VCaP (cell line): ENCODE results near the gene NMRAL1.
A peak's percentile ranks its signal among the peaks of the same experiment; 100 is the strongest.

Experiments used
- H3K27ac ChIP-seq: fragments of 450-650 bp; 2 replicates; pipeline ENCODE4 v1.5.1; 2017
- TF ChIP-seq, protein P1 (sequence below): fragments of 450-650 bp; conservative IDR thresholded peaks from 2 replicates; pipeline ENCODE4 v1.5.1; 2017; ENCODE audit warnings: mild to moderate bottlenecking, moderate library complexity

The NMRAL1 gene

GRCh38 chr16:4489030-4489429 lies 14.6 kb upstream of the NMRAL1 start:
- H3K27ac ChIP-seq = peak overlapping the region; percentile 41; the same call in 1 of the 2 replicates
- TF ChIP-seq, protein P1, sequence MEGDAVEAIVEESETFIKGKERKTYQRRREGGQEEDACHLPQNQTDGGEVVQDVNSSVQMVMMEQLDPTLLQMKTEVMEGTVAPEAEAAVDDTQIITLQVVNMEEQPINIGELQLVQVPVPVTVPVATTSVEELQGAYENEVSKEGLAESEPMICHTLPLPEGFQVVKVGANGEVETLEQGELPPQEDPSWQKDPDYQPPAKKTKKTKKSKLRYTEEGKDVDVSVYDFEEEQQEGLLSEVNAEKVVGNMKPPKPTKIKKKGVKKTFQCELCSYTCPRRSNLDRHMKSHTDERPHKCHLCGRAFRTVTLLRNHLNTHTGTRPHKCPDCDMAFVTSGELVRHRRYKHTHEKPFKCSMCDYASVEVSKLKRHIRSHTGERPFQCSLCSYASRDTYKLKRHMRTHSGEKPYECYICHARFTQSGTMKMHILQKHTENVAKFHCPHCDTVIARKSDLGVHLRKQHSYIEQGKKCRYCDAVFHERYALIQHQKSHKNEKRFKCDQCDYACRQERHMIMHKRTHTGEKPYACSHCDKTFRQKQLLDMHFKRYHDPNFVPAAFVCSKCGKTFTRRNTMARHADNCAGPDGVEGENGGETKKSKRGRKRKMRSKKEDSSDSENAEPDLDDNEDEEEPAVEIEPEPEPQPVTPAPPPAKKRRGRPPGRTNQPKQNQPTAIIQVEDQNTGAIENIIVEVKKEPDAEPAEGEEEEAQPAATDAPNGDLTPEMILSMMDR = no peak

GRCh38 chr16:4488499-4488967 lies 14.1 kb upstream of the NMRAL1 start:
- H3K27ac ChIP-seq = peak overlapping the region; percentile 41
- TF ChIP-seq, protein P1 = no peak

GRCh38 chr16:4487955-4488498 lies 13.6 kb upstream of the NMRAL1 start:
- TF ChIP-seq, protein P1 = no peak
- peak overlapping the region; percentile 41 for H3K27ac ChIP-seq

GRCh38 chr16:4486126-4486893 lies 11.9 kb upstream of the NMRAL1 start:
- TF ChIP-seq, protein P1 = no peak
- 0 out of 2 replicates have a peak overlapping the region, but pooled peaks have one; percentile 41 for H3K27ac ChIP-seq

DNA sequence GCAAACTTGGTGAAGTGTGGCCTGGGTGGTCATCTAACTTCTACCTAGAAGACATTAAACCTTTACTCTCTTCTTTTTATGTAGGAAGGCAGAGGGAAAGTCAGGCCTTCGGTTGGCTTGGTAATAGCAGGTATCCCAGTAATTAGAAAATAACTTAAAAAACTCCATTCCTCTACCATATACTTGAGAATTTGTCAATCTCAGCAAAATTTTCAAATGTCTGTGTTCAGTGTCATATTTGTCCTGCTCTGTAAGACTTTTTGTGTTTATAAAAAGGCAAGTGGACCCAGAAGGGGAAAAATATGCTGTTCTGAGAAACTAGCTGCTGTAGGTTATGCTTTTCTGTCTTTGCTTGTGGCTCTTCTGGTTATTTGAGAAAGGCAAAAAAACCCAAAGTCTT lies 7.5 kb upstream of the NMRAL1 start:
- no peak overlapping the region for H3K27ac ChIP-seq
- TF ChIP-seq, protein P1 = no peak

DNA sequence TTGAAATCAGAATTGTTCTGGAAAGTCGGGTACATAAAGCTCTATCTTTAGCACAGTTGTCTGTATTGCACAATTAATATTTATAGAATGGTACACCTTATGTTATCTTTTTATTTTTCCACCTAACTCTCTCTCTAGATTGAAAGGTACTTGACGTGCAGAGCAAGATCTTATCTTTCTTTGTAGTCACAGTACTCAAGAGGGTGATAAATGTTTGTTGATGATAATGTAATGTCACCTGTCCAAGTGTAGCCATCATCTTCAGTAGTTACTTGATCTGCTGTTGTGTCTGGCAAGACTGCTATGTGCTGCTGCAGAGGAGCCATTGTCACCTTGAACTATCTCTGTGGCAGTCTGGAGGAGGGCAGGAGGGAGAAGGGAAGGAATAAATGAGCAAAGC lies 7.1 kb upstream of the NMRAL1 start:
- no peak overlapping the region for H3K27ac ChIP-seq
- TF ChIP-seq, protein P1 = no peak

DNA sequence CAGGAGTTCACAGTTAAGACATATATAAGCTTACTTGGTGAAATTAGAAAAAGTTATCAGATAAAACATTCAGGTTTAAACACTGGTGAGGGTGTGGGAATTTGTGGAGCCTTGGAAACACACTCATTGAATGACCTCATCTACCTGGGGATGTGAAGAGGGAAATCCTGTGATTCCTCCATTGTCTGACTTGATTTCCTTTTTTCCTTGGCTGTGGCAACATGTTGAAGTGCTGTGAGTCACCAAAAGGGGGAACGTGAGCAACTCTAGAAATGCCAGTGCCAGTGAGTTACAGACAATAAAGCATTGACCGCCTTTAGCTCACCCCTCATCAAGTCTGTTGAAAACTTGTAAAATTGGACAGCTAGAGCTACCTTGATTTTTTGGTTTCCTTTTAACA lies 3.5 kb upstream of the NMRAL1 start:
- no peak overlapping the region for H3K27ac ChIP-seq
- TF ChIP-seq, protein P1 = no peak
